Muscle layer of duodenum (tissue), 2 donors: ENCODE data around the gene VASP.

Experiments used
- H3K27ac ChIP-seq: one replicate; pipeline ENCODE4 v1.7.0; 2013; ENCODE audit warnings: mild to moderate bottlenecking, low read length
- H3K27me3 ChIP-seq: one replicate; pipeline ENCODE4 v1.7.0; 2013; ENCODE audit warnings: low read depth, mild to moderate bottlenecking, control low read depth, low read length
- H3K36me3 ChIP-seq, 2 donors: one replicate each; pipeline ENCODE4 v1.7.0; 2013; ENCODE audit warnings: low read length in 2 of 2, control low read depth in 1 of 2, mild to moderate bottlenecking in 1 of 2; ENCODE audit not compliant: insufficient read depth in 2 of 2, control insufficient read depth in 1 of 2
- H3K4me1 ChIP-seq, 2 donors: one replicate each; pipeline ENCODE4 v1.7.0; 2013; ENCODE audit warnings: low read length in 2 of 2, mild to moderate bottlenecking in 2 of 2, control low read depth in 1 of 2, moderate library complexity in 1 of 2; ENCODE audit not compliant: insufficient read depth in 2 of 2, control insufficient read depth in 1 of 2
- H3K4me3 ChIP-seq, 2 donors: one replicate each; pipeline ENCODE4 v1.7.0; 2013; ENCODE audit warnings: low read length in 2 of 2, low read depth in 1 of 2, mild to moderate bottlenecking in 1 of 2
- H3K9me3 ChIP-seq, 2 donors: one replicate each; pipeline ENCODE4 v1.7.0; 2013; ENCODE audit warnings: low read length in 2 of 2, control low read depth in 1 of 2, mild to moderate bottlenecking in 1 of 2; ENCODE audit not compliant: control insufficient read depth in 1 of 2
- donor health status: healthy.

Gene VASP

GRCh38 chr19:45531349-45531748 lies 24.1 kb downstream of the VASP start:
- Histone ChIP-seq H3K36me3 (peaks cover 6% of the 10 kb centered on the region in 2 donors), H3K4me1 (peaks cover 0 to 20% of the 10 kb centered on the region in 2 donors)

GRCh38 chr19:45539459-45539858 lies 32.2 kb downstream of the VASP start:
- Histone ChIP-seq H3K9me3 (no peaks in the 10 kb centered on the region), H3K4me3 (no peak overlapping the region)

More at GRCh38 chr19:45531349-45531748, 24.1 kb downstream of the VASP start:
- Histone ChIP-seq H3K27me3 (no peaks in the 10 kb centered on the region), H3K27ac (no peak overlapping the region), H3K4me3 (no peak overlapping the region), H3K9me3 (no peaks in the 10 kb centered on the region)

GRCh38 chr19:45542234-45542668 lies 35.0 kb downstream of the VASP start:
- no peak overlapping the region for H3K27ac ChIP-seq
- no peaks in the 10 kb centered on the region for H3K4me1 ChIP-seq
- no peaks in the 10 kb centered on the region for H3K27me3 ChIP-seq
- H3K36me3 ChIP-seq: no peaks in the 10 kb centered on the region
- no peak overlapping the region for H3K4me3 ChIP-seq
- H3K9me3 ChIP-seq: no peaks in the 10 kb centered on the region

More at GRCh38 chr19:45539459-45539858, 32.2 kb downstream of the VASP start:
- H3K4me1 ChIP-seq: no peaks in the 10 kb centered on the region
- no peaks in the 10 kb centered on the region for H3K36me3 ChIP-seq
- H3K27ac ChIP-seq: no peak overlapping the region
- H3K27me3 ChIP-seq: no peaks in the 10 kb centered on the region

GRCh38 chr19:45547211-45547770 lies 40.0 kb downstream of the VASP start:
- no peaks in the 10 kb centered on the region for H3K36me3 ChIP-seq
- no peak overlapping the region for H3K4me3 ChIP-seq
- H3K27me3 ChIP-seq: no peaks in the 10 kb centered on the region
- H3K27ac ChIP-seq: no peak overlapping the region
- H3K9me3 ChIP-seq: no peaks in the 10 kb centered on the region
- H3K4me1 ChIP-seq: no peaks in the 10 kb centered on the region

- Histone ChIP-seq H3K27me3 (no peaks in the 10 kb centered on the region), H3K4me3 (no peak overlapping the region), H3K27ac (no peak overlapping the region), H3K4me1 (no peaks in the 10 kb centered on the region), H3K36me3 (peaks cover 0 to 2% of the 10 kb centered on the region in 2 donors), H3K9me3 (no peaks in the 10 kb centered on the region)
These were observed 40.8 kb downstream of the VASP start for GRCh38 chr19:45547965-45548609.

- no peaks in the 10 kb centered on the region for H3K9me3 ChIP-seq
- H3K4me1 ChIP-seq: no peaks in the 10 kb centered on the region
- H3K4me3 ChIP-seq: no peak overlapping the region
- H3K27me3 ChIP-seq: no peaks in the 10 kb centered on the region
- no peak overlapping the region for H3K27ac ChIP-seq
- H3K36me3 ChIP-seq: peaks cover 0 to 13% of the 10 kb centered on the region in 2 donors
These were observed 46.2 kb downstream of the VASP start for GRCh38 chr19:45553464-45553863.

GRCh38 chr19:45554481-45554880 lies 47.2 kb downstream of the VASP start:
- H3K9me3 ChIP-seq: no peaks in the 10 kb centered on the region
- peaks cover 0 to 13% of the 10 kb centered on the region in 2 donors for H3K36me3 ChIP-seq
- H3K27me3 ChIP-seq: no peaks in the 10 kb centered on the region
- no peaks in the 10 kb centered on the region for H3K4me1 ChIP-seq
- H3K27ac ChIP-seq: no peak overlapping the region
- H3K4me3 ChIP-seq: no peak overlapping the region

GRCh38 chr19:45556835-45557234 lies 49.6 kb downstream of the VASP start:
- peaks cover 0 to 13% of the 10 kb centered on the region in 2 donors for H3K36me3 ChIP-seq
- H3K9me3 ChIP-seq: no peaks in the 10 kb centered on the region
- no peaks in the 10 kb centered on the region for H3K27me3 ChIP-seq
- H3K4me1 ChIP-seq: no peaks in the 10 kb centered on the region
- H3K27ac ChIP-seq: no peak overlapping the region
- no peak overlapping the region for H3K4me3 ChIP-seq

- Histone ChIP-seq H3K27ac (no peak overlapping the region), H3K27me3 (no peaks in the 10 kb centered on the region), H3K9me3 (no peaks in the 10 kb centered on the region), H3K4me1 (no peaks in the 10 kb centered on the region), H3K36me3 (peaks cover 0 to 8% of the 10 kb centered on the region in 2 donors), H3K4me3 (no peak overlapping the region)
These were observed 51.2 kb downstream of the VASP start for GRCh38 chr19:45558399-45558878.

GRCh38 chr19:45560038-45560437 lies 52.8 kb downstream of the VASP start:
- no peaks in the 10 kb centered on the region for H3K27me3 ChIP-seq
- H3K9me3 ChIP-seq: no peaks in the 10 kb centered on the region
- no peak overlapping the region for H3K27ac ChIP-seq
- H3K36me3 ChIP-seq: no peaks in the 10 kb centered on the region
- H3K4me1 ChIP-seq: no peaks in the 10 kb centered on the region
- no peak overlapping the region for H3K4me3 ChIP-seq

- Histone ChIP-seq H3K4me3 (no peak overlapping the region), H3K4me1 (no peaks in the 10 kb centered on the region), H3K36me3 (no peaks in the 10 kb centered on the region), H3K27ac (no peak overlapping the region), H3K27me3 (no peaks in the 10 kb centered on the region), H3K9me3 (no peaks in the 10 kb centered on the region)
These were observed 53.4 kb downstream of the VASP start for GRCh38 chr19:45560686-45561085.
